IMR-90 (cell line): ENCODE data around the gene TCF4.

ENCODE experiments used
- CEBPB ChIP-seq: IDR thresholded peaks from 2 replicates; pipeline ENCODE4 v1.6.1; 2012; ENCODE audit warnings: low read depth, low read length, improper control_type of control experiment
- CTCF ChIP-seq: conservative IDR thresholded peaks from 2 replicates; pipeline ENCODE4 v1.5.1; 2012; ENCODE audit warnings: mild to moderate bottlenecking, low read depth, low read length, improper control_type of control experiment
- FOS ChIP-seq: fragments of 150-350 bp; IDR thresholded peaks from 2 replicates; pipeline ENCODE4 v1.6.1; 2016; ENCODE audit warnings: low read depth, low read length
- MAZ ChIP-seq: IDR thresholded peaks from 2 replicates; pipeline ENCODE4 v1.6.1; 2012; ENCODE audit warnings: low read depth, mild to moderate bottlenecking, low read length, improper control_type of control experiment, moderate library complexity, borderline replicate concordance
- MXI1 ChIP-seq: IDR thresholded peaks from 2 replicates; pipeline ENCODE4 v1.6.1; 2012; ENCODE audit warnings: low read depth, mild to moderate bottlenecking, low read length, moderate library complexity, borderline replicate concordance
- POLR2A ChIP-seq: IDR thresholded peaks from 2 replicates; pipeline ENCODE4 v1.6.1; 2012; ENCODE audit warnings: mild to moderate bottlenecking, low read depth, low read length
- RFX5 ChIP-seq: IDR thresholded peaks from 2 replicates; pipeline ENCODE4 v1.8.0; 2012; ENCODE audit warnings: low read depth, mild to moderate bottlenecking, low read length, moderate library complexity
- SMC3 ChIP-seq: fragments of 150-350 bp; IDR thresholded peaks from 2 replicates; pipeline ENCODE4 v1.6.1; 2016; ENCODE audit warnings: low read depth, mild to moderate bottlenecking, antibody characterized with exemption, low read length, moderate library complexity
- TF ChIP-seq, protein P1 (sequence below): fragments of 150-350 bp; IDR thresholded peaks from 2 replicates; pipeline ENCODE4 v1.6.1; 2017; ENCODE audit warnings: mild to moderate bottlenecking, antibody characterized with exemption, low read length, low read depth

GRCh38 chr18:55405475-55405874 lies 182.5 kb downstream of the TCF4 start:
- TF ChIP-seq MAZ (no peak), POLR2A (no peak), CTCF (no peak), RFX5 (no peak), FOS (no peak), SMC3 (no peak), MXI1 (no peak), CEBPB (no peak)
- TF ChIP-seq, protein P1, sequence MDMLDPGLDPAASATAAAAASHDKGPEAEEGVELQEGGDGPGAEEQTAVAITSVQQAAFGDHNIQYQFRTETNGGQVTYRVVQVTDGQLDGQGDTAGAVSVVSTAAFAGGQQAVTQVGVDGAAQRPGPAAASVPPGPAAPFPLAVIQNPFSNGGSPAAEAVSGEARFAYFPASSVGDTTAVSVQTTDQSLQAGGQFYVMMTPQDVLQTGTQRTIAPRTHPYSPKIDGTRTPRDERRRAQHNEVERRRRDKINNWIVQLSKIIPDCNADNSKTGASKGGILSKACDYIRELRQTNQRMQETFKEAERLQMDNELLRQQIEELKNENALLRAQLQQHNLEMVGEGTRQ, result no peak
